A549 (cell line): Measurements from ENCODE around the gene GALNT14.

Experiments
- CEBPB ChIP-seq, 2 experiments: fragments of >200 bp in 1 of 2; sonication (Bioruptor Twin) in 1 of 2; formaldehyde crosslinking in 1 of 2; IDR thresholded peaks; 2 replicates each; pipeline ENCODE4 v1.6.1; 2012 to 2016
- GATA3 ChIP-seq: IDR thresholded peaks from 2 replicates; pipeline ENCODE4 v1.6.1; 2012; ENCODE audit warnings: borderline replicate concordance
- HOXB5 ChIP-seq: fragments of 250-450 bp; sonication (Bioruptor Pico); IDR thresholded peaks from 2 replicates; pipeline ENCODE4 v1.5.0; 2020; ENCODE audit warnings: mild to moderate bottlenecking, moderate library complexity
- JUNB ChIP-seq: fragments of >200 bp; sonication (Bioruptor Twin); formaldehyde crosslinking; IDR thresholded peaks from 2 replicates; pipeline ENCODE4 v1.6.1; 2016
- PHF8 ChIP-seq: fragments of 200-600 bp; sonication (generic); IDR thresholded peaks from 2 replicates; pipeline ENCODE4 v1.6.1; 2016; ENCODE audit warnings: low read depth, mild to moderate bottlenecking, antibody characterized with exemption, moderate library complexity, borderline replicate concordance
- POLR2A ChIP-seq: IDR thresholded peaks from 2 replicates; pipeline ENCODE4 v1.6.1; 2012; ENCODE audit warnings: mild to moderate bottlenecking, low read length
- RNF2 ChIP-seq: fragments of 200-600 bp; sonication (generic); IDR thresholded peaks from 2 replicates; pipeline ENCODE4 v1.6.1; 2016; ENCODE audit warnings: low read depth, mild to moderate bottlenecking, antibody characterized with exemption, moderate library complexity, borderline replicate concordance
- TFCP2L1 ChIP-seq: fragments of 250-450 bp; sonication (Bioruptor Pico); IDR thresholded peaks from 2 replicates; pipeline ENCODE4 v1.5.0; 2021; ENCODE audit warnings: mild to moderate bottlenecking
- TF ChIP-seq, protein P1 (sequence below): fragments of >200 bp; sonication (Bioruptor Twin); formaldehyde crosslinking; IDR thresholded peaks from 3 replicates; pipeline ENCODE4 v1.5.1; 2016

DNA sequence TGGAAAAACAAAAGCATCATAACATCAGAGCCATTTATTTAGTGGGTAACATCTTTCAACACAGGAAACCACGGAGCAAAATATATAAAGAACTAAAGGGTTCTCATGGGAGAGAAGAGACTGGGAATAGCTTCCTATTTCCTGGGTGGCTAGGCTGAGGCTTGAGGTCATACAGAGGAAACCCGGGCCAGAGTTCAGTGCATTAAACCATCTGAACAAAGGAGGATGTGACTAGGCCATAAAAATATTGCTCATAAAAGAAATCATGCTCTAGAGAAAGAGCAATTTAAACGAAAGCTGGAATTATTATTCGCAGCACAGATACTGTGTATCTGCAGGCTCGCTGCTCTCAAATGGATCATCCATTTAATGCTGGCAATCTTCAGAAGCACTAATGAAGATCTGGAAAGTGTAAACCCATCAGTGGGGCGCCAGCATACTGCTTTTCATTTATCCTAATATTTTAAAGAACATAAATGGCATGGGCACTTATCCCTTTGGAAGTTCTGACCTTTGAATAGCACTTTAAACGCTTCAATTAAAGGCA lies 83.3 kb downstream of the GALNT14 start:
- TF ChIP-seq POLR2A, result no peak
- TF ChIP-seq HOXB5 (CRISPR knock-in tag), result no peak
- no peak for TF ChIP-seq CEBPB (IDR thresholded peaks at IDR 0.05)
- TF ChIP-seq GATA3, result no peak
- TF ChIP-seq, protein P1, sequence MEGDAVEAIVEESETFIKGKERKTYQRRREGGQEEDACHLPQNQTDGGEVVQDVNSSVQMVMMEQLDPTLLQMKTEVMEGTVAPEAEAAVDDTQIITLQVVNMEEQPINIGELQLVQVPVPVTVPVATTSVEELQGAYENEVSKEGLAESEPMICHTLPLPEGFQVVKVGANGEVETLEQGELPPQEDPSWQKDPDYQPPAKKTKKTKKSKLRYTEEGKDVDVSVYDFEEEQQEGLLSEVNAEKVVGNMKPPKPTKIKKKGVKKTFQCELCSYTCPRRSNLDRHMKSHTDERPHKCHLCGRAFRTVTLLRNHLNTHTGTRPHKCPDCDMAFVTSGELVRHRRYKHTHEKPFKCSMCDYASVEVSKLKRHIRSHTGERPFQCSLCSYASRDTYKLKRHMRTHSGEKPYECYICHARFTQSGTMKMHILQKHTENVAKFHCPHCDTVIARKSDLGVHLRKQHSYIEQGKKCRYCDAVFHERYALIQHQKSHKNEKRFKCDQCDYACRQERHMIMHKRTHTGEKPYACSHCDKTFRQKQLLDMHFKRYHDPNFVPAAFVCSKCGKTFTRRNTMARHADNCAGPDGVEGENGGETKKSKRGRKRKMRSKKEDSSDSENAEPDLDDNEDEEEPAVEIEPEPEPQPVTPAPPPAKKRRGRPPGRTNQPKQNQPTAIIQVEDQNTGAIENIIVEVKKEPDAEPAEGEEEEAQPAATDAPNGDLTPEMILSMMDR, result no peak
- TF ChIP-seq RNF2, result no peak
- TF ChIP-seq JUNB, result no peak
- no peak for TF ChIP-seq PHF8
- no peak for TF ChIP-seq TFCP2L1 (CRISPR knock-in tag)
